IMR-90 (cell line): ENCODE results near the gene ATRAID.

ENCODE experiments used
- CEBPB ChIP-seq: IDR thresholded peaks from 2 replicates; pipeline ENCODE4 v1.6.1; 2012; ENCODE audit warnings: low read depth, low read length, improper control_type of control experiment
- CTCF ChIP-seq: conservative IDR thresholded peaks from 2 replicates; pipeline ENCODE4 v1.5.1; 2012; ENCODE audit warnings: mild to moderate bottlenecking, low read depth, low read length, improper control_type of control experiment
- ELK1 ChIP-seq: fragments of 150-350 bp; IDR thresholded peaks from 2 replicates; pipeline ENCODE4 v1.6.1; 2016; ENCODE audit warnings: low read depth, mild to moderate bottlenecking, low read length, moderate library complexity, borderline replicate concordance
- MAFK ChIP-seq: IDR thresholded peaks from 2 replicates; pipeline ENCODE4 v1.6.1; 2012; ENCODE audit warnings: low read depth, low read length, improper control_type of control experiment
- MXI1 ChIP-seq: IDR thresholded peaks from 2 replicates; pipeline ENCODE4 v1.6.1; 2012; ENCODE audit warnings: low read depth, mild to moderate bottlenecking, low read length, moderate library complexity, borderline replicate concordance
- NFE2L2 ChIP-seq: fragments of 150-350 bp; IDR thresholded peaks from 2 replicates; pipeline ENCODE4 v1.6.1; 2016; ENCODE audit warnings: low read depth, mild to moderate bottlenecking, low read length
- POLR2A ChIP-seq: IDR thresholded peaks from 2 replicates; pipeline ENCODE4 v1.6.1; 2012; ENCODE audit warnings: mild to moderate bottlenecking, low read depth, low read length
- RAD21 ChIP-seq: IDR thresholded peaks from 2 replicates; pipeline ENCODE4 v1.6.1; 2012; ENCODE audit warnings: low read length, improper control_type of control experiment
- RFX5 ChIP-seq: IDR thresholded peaks from 2 replicates; pipeline ENCODE4 v1.8.0; 2012; ENCODE audit warnings: low read depth, mild to moderate bottlenecking, low read length, moderate library complexity
- SMC3 ChIP-seq: fragments of 150-350 bp; IDR thresholded peaks from 2 replicates; pipeline ENCODE4 v1.6.1; 2016; ENCODE audit warnings: low read depth, mild to moderate bottlenecking, antibody characterized with exemption, low read length, moderate library complexity
- USF2 ChIP-seq: fragments of 150-350 bp; IDR thresholded peaks from 2 replicates; pipeline ENCODE4 v1.6.1; 2017; ENCODE audit warnings: mild to moderate bottlenecking, antibody characterized with exemption, low read length, low read depth

GRCh38 chr2:27245116-27245515 lies 33.3 kb downstream of the ATRAID start:
- TF ChIP-seq CEBPB (no peak), MAFK (no peak), CTCF (no peak), POLR2A (no peak), ELK1 (no peak), USF2 (no peak), SMC3 (no peak), NFE2L2 (no peak), MXI1 (no peak), RAD21 (no peak), RFX5 (no peak)
